Stimulated activated CD4-positive, alpha-beta T cell treated with anti-CD3 and anti-CD28 coated beads, Interleukin-12 subunit alpha, Interleukin-12 subunit beta, amount 100 ng/mL, for 4 hours (primary cell): ENCODE data around the gene ATG4B.

ENCODE experiments used
- DNase-seq: peaks from one replicate; pipeline ENCODE4 v3.0.0-alpha.2; 2020

The ATG4B gene

DNA sequence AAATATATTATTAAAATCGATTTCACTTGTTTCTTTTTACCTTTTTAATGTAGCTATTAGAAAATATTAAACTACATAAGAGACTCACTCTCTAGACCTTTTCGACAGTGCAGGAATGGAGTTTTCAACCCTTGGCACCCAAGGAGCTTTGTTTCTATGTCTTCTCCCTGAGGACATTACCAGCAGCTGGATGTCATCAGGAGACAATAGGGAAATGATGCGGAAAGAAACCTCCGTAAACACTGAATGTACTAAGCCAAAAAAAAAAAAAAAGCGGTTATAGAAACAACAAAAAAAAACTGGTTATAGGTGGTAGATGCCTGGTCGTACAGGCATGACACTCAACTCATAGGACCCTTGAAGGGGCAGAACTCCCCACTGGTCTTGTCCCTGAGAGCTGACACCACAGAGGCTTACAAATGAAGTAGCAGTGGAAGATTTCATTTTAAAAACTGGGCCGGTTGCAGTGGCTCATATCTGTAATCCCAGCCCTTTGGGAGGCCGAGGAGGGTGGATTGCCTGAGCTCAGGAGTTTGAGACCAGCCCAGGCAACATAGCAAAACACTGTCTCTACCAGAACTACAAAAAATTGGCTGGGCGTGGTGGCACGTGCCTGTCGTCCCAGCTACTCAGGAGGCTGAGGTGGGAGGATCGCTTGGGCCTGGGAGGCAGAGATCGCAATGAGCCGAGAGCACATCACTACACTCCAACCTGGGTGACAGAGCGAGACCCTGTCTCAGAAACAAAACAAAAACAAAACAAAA lies 24.3 kb upstream of the ATG4B start:
- DNase-seq = no peak

DNA sequence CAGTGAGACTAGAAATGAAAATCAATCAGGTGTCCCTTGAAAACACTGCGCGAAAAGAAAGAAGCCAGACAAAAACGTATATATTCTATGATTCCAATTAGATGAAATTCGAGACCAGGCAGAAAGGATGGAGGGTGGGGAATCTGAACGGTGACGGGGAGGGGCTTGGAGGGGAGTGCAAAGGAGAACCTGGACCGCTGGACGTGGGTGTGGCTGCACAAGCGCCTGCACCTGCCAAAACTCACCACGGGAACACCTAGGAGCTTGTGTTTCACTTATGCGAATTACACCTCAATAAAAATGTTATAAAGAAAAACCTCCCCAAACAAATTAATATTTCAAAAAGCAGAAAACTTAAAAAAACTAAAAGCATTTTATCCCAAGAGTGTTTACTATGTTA lies 22.5 kb upstream of the ATG4B start:
- no peak for DNase-seq

DNA sequence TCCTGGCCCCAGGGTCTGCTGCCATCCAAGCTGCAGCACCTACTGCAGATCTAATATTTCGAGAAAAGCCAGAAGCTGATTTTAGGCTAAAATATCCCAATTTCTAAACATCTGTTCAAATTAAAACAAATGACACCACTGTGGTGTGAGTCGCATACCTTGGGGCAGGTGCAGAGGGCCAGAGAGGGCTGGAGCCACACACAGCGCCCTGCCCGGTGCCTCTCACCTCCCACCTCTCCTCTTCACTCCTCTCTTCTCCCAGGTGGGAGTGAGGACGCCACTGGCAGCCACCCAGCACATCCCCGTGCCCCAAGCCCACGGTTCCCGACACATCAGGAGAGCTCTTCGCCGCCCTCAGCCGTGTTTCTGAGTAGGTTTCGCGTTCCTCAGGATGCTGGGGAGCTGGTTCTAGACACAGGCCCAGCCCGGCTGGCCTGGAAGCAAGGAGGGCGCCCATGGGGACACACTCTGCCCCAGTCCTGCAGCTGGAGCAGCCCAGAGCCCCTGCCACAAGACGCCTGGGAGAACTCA lies 21.9 kb upstream of the ATG4B start:
- DNase-seq = no peak

DNA sequence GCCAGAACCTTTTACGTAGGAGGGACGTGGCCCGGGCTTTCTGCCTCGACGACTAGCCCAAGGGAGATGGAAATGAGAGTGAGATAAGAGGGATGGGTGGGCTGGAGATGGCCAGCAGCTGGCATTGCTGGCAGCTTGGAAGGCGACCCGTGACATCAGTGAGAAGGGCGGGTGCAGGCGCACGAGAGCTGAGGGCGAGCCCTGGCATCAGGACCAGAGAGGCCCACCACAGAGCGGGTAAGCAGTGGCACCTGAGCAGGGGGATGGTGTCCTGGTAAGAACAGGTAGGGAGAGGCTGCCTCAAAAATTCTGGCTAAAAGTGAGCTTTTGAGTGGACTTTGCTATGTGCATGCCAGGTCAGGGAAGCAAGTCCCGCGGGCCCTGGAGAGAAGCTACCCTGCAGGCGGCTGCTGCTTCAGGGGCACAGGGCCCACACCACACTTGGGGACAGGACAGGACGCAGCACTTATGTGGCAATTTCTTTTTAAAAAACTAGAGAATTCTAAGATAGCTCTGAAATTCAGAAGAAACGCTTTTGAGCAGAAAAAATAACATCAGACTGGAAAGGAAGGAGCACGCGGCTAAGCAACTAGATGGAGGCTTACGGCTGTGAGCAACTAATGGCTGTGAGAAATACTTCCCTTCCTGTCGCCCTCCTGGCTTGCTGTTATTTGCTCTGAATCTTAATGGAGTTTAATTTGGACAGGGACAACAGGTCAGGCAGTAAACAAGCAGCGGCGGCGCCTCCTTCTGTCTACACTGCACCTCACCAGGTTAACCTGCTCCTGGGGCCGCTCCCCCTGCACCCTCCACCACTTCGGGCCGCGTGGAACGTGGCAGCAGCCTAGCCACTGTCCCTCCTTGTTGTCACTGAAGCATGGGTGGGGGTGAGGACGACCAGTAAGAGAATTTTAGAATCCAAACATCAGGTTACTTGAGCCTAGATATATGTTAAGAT lies 21.0 kb upstream of the ATG4B start:
- DNase-seq = no peak

DNA sequence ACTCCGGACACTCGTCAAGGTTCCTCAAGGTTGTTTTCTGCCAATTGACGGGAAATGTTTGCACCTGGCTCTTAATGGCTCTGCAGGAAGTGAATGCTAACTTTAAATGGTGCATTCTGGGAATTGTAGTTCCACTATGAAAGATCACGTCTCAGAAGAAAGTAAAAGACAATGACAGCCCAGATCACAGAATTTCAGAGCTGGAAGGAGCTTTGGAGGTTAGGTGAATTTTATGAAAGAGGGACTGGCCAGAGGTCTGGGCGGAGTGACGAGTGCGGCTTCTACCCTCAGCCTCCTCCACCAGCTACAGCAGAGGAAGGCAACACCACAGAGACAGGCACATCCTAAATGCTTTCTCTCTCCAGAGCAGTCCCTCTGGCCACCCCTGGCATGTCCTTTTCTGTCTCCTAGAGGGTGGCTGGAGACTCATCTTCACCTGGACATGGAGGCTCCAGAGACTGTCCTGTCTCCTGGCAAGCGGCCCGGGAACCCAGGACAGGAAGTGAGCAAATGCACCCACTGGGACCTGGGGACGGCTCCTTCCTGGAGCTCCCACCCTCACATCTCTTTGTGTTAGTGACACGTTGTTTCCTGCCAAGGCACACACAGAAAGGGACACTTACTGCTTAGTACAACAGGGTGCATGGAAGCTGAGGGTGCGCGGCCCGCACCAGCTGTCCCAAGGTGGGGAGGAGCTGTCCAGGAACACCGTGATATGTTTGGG lies 19.9 kb upstream of the ATG4B start:
- no peak for DNase-seq

DNA sequence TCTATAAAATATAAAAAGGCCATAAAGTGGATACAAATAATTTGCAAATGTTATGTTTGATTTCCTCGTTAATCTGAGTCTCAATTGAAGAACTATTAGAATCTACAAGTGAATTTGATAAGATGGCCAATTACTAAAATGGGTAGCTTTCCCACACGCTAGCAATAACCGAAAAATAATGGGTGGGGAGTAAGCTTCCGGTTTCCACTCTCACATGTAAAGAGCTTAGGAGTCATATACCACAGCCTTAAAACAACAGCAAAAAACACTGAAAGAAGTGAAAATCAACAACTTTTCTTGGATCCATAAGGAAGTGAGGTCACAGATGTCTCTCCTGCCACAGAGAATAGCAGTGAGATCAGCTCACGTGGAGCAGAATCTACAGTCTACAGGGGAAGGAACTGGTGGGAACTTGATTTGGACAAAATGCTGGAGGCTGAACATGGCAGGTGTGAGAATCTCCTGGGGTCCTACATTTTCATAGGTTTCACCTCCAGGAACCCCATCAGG lies 19.1 kb upstream of the ATG4B start:
- no peak for DNase-seq

DNA sequence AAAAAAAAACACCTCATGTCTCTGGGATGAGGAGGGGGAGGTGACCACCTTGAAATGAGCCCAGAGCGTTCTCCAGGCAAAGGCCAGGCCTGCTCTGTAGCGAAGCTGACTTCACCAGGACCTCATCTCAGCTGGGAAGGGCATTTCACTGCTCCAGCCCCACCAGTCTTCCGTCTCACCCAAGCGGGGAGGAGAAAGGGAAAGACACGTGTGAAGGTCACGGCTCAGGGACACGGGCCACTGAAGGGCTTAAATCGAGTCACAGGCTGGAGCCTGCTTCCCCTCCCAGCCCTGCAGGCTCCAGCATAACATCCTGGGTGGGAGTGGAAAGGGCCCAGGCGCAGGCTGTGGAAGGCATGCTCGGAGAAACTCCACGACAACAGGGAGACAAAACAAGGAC lies 18.7 kb upstream of the ATG4B start:
- DNase-seq = no peak

DNA sequence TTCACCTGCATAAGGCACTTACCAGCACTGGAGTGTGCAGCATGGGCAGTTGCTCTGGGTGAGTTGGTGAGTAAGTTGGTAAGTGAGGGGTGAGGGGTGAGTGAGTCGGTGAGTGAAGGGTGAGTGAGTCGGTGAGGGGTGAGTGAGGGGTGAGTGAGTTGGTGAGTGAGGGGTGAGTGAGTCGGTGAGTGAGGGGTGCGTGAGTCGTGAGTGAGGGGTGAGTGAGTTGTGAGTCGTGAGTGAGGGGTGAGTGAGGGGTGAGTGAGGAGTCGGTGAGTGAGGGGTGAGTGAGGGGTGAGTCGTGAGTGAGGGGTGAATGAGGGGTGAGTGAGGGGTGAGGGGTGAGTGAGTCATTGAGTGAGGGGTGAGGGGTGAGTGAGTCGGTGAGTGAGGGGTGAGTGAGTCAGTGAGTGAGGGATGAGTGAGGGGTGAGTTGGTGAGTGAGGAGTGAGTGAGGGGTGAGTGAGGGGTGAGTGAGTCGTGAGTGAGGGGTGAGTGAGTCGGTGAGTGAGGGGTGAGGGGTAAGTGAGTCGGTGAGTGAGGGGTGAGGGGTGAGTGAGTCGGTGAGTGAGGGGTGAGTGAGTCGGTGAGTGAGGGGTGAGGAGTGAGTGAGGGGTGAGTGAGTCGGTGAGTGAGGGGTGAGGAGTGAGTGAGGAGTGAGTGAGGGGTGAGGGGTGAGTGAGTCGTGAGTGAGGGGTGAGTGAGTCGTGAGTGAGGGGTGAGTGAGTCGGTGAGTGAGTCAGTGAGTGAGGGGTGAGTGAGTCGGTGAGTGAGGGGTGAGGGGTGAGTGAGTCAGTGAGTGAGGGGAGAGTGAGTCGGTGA lies 17.7 kb upstream of the ATG4B start:
- no peak for DNase-seq

DNA sequence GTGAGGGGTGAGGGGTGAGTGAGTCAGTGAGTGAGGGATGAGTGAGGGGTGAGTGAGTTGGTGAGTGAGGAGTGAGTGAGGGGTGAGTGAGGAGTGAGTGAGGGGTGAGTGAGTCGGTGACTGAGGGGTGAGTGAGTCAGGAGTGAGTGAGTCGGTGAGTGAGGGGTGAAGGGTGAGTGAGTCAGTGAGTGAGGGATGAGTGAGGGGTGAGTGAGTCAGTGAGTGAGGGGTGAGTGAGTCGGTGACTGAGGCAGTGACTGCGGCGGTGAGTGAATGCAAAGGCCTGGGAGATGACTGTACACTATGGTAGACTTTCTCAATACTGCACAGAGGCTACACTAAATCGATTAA lies 17.1 kb upstream of the ATG4B start:
- peak; percentile 25 for DNase-seq

DNA sequence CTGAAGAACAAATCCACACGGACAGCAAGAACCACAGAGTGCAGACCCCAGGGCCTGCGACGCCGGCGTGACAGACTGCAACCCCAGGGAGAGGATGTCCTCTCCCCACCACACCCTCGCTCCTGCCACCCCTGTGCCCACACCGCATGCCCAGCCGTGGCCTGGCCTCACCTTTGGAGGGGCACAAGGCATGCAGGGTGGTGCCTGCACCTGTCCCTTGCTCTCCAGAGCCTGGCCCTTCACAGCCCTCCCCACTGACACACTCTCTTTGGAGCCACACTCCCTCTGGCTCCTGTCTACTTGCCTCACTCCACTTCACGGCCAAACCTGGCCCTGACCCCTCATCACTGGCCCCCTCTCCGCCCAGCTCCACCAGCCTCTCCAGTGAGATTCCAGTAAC lies 9.8 kb upstream of the ATG4B start:
- DNase-seq = no peak

DNA sequence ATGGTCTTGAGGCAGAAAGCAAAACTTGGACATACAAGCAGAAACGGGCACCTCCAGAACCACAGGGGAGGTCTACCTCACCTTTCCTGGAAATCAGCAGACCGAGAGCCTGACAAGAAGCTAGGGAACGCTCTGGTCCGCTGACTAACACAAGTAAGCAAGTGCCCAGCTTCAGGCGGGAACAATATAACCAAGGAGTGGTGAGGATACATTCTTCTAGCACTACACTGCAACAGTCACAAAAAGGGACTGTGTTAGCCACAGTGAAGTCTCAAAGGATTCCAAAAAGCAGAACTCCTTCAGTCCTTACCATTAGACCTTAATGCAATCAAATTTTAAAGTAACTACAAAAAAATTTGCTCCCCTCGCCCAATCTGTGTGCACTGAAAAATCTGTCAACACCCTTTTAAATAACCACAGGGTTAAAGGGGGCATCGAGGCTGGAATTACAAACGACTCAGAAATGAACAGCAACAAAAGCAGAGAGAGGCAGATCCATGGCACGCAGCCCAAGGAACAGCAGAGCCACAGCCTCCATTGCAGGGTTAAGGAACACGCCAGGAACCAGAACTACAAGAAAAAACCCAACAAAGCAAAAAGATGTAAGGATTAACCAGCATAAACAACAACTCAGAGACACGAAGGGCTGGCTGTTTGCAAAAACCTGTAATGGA lies 7.6 kb upstream of the ATG4B start:
- DNase-seq = no peak

DNA sequence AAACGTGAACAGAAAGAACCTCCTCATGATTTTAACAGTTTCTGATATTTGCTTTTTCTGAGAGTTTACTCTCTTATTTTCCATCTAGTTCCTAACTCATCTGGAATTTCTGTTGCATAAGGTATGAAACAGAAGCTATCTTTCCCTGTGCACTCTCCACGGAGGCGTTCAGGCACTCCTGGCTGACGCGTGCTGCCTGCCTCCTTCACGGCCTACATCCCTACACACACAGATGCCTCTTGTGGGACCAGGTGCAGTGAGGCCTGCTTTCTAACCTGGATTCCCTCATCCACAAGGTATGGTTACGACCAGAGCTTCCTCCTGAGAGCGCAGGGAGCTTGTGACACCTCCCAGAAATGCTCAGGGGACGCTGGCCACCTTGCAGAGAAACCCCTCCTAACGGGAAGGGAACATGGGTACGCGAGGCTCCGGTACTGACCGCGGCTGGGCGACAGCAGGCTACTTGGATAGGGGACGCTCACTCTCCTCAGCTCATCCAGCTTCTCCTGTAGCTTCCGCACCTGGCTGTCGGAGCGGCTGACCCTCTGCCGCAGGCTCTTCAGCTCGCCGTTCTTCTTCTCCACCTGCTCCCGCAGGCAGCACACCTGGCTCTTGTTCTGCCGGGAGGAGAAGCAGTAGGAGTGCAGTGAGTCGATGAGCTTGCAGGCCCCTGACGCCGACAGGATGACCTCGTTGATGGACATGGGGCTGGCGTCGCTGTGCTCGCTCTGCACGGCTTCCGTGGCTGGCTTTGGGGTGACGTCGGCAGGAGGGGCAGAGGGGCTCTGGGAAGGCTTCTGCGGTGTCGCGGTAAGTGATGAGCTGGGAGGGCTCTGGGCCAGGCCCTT lies 4.8 kb upstream of the ATG4B start:
- DNase-seq = no peak

DNA sequence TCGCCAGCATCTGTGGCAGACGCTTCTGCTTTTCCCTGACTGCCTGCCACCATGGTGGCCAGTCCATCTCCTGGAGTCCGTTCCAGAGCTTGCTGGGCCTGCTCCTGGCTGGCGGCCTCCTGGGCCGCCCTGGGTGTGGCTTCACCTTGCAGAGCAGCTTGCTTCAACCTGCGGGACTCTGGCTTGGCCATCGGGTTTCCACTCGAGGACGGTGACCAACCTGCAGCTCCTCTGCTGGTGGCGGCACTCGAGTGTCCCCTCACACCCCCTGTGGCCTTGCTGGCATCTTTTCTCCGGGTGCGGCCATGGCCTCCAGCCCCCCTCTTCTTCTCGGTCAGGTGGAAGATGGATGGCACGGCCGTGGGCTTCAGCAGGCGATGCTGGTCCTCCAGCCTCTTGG lies 3.9 kb upstream of the ATG4B start:
- DNase-seq = no peak

DNA sequence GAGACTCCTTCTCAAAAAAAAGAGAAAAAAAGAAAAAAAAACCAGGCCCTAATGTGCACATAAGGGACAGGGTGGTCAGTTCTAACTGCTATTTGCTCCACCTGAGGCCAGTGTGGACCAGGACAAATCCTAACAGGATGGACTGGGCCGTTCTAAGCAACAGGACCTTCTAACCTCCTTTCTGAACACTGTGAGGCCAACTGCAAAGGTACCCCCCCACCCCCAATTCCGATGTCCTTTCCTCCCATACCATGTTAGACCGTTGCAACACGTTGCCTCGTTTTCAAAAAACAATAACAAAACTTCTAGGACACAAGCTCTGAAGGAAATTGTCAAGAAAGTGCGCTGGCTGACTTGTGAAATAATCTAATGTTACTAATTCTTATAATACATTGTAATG lies 1.7 kb upstream of the ATG4B start:
- no peak for DNase-seq

DNA sequence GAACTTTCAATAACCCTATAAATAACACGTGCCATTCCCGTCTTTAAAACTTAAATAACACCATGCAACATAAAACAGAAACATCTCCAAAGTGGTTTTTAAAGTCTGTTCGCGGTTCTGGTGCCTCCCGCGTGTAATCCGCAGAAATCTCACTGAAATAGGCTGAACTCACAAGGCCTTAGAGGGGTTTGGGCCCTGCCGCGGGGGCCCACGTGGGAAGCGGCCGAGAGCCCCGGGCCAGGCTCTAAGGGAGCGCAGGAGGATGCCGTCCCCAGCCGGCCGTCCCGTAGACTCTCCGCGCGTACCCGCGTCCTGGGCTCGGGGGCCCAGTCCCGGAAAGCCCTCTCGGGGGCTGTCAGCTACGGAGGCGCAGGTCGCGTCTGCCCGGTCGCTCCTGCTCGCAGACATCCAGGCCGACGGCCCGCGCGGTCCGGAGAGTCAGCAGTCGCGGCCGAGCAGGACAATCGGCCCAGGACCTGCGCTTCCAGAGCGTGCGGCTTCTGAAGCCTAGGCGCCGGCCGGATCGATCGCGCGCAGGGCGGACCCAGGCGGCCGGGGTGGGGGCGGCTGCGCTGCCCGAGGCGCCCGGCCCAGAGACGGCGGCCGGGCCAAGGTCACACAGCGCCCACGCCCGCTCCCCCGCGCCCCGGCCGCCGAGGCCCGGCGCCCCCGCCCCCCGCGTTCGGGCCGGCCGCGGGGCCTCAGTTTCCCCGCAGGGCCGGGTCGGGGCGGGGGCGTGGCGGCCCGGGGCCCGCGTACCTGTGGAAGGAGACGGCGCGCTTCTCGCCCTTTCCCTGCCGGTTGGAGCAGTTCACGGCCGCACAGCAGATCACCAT lies 1.1 kb upstream of the ATG4B start:
- DNase-seq = peak; percentile 32

DNA sequence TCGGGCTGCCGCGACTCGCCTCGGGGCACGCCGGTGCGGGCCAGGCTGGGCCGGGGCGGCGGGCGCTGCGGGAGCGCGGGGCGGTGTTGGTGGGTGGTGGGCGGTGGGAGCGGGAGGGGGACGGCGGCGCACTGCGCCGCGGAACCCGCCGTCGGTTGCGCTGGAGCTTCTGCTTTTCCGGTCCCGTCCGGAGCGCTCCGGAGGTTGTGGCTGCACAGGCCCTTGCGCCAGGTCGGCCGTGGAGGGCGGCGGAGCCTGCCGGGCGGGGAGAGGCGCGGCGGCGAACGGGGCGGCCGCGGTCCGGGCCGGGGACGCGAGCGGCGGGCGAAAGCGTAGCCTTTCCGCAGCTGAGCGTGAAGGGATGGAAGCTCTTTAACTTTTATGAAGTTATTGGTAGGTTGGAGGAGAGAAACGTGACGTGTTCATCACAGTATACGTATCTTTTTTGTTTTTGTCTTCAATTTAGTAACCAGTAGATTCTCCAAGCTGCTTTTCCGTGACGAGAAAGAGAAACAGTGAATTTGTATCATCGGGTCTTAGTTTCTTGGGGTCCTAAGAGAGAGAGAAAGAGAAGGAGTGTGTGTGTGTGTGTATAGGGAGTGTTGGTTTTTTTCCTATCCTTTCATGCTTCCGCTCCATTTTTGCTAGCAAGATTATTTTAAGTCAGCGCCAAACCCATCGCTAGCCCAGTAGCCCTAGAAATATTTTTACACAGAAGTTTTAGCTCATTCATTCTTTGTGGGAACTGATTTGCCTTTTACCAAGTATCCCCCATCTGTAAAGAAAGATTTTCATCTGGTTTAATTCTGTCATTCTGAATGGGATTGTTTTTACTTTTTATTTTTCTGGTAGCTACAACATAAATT lies 535 bp downstream of the ATG4B start:
- peak; percentile 58 for DNase-seq

DNA sequence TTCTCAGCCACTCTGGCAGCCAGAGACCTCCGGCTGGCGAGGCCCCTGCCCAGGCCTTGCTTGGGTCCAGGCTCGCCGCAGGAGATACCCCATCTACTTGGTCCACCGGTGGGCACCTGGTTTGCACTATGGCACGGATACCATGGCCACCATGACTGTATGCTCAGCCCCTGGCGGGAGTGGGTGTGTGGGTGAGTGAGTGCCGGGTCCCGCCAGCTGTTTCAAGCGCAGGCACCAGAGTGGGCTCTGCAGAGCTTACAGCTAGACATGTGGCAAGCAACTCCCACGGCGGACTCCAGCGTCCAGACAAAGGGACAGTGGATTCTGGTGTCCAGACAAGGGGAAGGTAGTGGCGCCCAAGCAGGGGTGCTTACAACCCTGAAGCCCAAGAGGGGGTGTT lies 1.4 kb downstream of the ATG4B start:
- no peak for DNase-seq

DNA sequence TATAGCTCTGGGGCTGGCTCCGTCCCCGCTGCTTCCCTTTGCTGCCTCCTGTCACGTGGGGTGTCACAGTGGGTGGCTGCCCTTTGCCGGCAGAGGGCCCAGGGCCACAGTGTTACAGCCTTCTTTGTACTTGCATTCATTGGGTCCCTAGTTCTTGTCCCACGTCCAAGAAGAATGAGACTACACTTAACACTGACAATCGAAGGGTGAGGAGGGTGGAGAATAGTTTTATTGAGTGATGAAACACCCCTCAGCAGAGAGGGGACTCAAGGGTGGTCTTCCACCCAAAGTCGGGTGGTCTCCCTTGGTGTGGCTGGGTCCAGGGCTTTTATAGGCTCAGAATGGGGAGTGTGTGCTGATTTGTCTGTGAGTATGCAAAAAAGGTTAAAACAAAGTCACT lies 1.9 kb downstream of the ATG4B start:
- no peak for DNase-seq
